GM21786 (cell line): Measurements from ENCODE around the gene C15orf61.
A peak's percentile ranks its signal among the peaks of the same experiment; 100 is the strongest.

Source experiments
- ATAC-seq: cut with Tn5 transposase; IDR thresholded peaks from one replicate; pipeline ENCODE4 v1.9.1; 2021; ENCODE audit not compliant: unreplicated experiment

C15orf61 gene

DNA sequence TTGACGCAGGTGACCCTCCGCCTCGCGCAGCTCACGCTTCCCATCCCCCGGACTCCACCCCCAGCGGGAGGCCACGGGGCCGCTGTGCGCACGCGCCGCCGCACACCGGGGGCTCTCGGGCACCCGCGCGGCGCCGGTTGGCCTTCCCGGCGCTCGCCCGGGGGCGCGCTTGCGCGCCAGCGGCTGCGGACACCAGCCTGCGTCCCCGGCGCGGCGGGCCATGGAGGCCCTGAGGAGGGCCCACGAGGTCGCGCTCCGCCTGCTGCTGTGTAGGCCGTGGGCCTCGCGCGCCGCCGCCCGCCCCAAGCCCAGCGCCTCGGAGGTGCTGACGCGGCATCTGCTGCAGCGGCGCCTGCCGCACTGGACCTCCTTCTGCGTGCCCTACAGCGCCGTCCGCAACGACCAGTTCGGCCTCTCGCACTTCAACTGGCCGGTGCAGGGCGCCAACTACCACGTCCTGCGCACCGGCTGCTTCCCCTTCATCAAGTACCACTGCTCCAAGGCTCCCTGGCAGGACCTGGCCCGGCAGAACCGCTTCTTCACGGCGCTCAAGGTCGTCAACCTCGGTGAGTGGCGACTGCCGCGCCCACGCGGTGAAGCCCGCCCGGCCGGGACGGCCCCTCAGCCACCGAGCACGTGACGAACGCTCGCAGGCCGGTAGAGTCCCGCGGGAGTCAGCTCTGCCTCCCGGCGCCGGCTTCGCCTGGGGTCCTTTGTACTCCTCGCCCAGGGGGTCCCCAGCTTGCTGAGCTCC is at the start of gene C15orf61:
Gene C15orf61 (plus strand): TSS at position 103 of the 754 bp plus-strand sequence. CDS start 118 bp downstream, at position 221.
- peak; percentile 64 for ATAC-seq

DNA sequence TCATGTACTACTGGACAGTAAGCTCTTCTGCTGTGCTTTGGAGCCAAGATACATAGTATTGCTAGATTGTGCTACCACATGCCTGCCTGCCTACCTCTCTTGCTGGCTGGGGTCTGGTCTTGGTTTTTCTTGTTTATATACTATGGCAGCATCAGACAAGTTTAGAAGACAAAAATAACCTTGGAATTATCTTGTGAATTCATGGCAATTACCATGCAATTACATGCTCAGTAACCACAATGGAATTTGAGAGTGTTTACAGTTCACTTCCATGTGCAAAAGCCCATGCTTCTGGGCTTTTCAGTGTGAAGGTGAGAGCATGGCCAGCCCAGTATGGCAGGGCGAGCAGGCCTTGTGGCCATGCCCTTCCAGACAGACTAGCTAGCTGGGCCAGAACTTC is 48.0 kb upstream of the C15orf61 start:
- ATAC-seq: no peak

DNA sequence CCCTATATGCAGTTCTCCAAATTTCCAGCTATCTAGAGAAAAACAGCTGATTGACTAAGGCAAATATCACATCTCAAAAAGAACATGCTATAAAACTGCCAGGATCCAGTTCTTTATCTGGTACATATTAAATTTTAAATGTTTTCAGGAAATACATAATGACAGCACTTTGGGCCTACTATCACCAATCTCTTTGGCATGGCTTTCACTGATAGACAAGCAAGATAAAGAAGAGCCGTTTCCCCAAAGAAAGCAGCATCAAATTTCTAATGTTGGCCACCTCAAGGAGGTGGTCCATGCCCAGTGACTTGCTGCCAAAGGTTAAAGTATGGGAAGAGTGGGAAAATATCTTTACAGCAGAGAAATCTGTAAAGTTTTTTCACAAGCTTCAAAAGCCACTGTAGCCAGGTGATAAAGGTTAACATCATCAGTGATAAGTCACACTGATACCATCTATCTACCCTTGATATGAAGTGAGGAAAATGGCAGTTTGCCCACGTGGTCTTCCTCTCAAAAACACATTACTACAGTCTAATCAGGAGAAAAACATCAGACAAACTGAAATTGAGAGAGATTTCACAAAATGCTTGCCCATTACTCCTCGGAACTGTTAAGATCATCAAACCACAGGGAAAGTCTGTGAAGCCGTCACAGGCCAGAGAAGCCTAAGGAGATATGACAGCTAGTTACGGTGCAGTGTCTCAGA is 46.4 kb upstream of the C15orf61 start:
- ATAC-seq: no peak

DNA sequence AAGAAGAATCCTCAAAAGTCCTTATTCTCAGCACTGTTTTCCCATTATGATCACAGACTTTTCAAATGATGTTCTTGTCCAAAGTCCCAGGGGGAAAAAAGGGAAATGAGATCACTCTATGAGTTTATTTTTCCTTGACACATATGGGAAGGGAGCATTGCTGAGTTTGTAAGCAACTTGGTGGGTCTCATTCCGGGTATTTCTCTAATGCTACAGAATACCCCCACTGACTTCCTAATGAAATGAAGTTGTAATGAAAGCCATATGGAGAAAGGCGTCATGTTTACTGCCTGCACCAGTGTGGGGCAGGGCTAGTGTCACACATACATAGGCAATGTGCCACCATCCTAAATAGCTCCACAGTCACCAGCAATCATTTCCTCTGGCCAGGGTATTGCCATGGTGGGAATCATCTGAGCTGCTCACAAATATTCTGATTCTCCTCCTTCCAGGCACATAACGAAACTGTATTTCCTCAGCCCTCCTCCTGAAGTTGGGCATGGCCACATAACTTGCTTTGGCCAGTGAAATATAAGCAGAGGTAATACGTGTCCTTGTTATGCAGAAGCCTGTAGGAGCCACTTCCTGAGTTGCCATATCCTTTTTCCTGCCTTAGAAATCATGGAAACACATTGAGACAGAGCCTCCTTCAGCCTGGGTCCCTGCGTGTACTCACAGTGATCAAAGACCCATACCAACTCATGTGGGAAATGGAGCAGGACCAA is 41.0 kb upstream of the C15orf61 start:
- ATAC-seq: no peak

DNA sequence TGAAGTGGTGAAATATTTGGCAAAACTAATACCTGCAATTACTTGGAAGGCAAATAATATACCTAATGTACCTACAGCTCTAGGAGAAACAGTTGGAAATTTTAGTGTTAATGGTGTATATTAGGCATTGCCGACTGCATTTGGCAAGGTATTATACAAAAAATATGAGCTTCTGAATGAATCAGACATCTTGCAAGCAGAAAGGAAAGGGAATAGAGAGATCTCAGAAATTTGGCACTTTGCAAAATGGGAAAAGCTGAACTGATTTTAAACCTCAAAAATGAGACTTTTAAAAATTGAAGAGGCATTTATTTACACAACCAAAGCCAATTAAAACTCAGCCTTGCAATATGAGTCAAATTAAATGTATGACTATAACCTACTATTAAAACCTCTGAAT is 40.2 kb upstream of the C15orf61 start:
- ATAC-seq: no peak

DNA sequence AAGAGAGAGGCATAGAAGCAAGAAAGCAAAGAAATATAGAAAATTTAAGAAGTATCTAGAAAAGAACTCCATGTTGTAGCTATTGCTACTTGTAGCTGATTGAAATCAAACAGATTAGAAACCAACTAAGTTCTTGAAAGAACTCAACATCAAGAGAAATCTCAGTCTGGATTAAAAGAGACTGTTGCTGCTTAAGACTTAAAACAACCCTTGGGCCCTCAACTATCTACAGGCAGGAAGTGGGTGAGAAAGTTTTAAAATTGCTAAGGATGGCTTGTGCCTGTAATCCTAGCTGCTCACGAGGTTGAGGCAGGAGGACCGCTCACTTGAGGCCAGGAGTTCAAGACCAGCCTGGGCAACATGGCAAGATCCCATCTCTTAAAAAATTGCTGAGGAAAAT is 39.3 kb upstream of the C15orf61 start:
- no peak for ATAC-seq

- no peak for ATAC-seq
Observed at GRCh38 chr15:67495585-67495984, 25.3 kb upstream of the C15orf61 start.

DNA sequence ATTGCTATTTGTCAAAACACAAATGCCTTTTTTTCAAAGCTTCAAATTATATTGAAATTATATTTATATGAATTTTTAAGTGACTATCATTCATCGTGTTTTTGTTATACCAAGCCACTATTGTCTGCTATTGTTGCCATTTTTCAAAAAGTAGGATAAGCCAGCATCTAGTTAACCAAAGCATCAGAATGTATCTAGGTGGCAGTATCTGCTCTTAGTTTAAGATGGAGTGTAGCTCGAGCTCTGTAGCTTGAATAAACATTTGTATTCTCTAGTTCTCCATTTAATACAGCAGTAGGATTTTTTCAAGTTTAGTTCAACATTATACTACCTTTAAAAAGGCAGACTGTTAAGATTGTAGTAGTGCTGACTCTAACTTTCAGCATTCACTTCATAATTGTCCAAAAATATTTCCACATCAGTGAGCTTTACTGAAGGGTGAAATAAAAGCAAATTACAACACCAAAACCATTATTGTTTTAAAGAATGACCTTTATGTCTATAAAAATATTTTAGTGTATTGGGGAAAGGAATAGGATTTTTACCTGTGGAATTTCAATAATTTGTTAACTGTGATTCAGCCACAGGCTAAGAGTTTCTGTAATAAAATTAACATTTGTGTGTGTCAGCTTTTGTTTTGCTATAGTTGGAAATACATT is 19.6 kb upstream of the C15orf61 start:
- ATAC-seq: no peak

GRCh38 chr15:67501836-67502461 is 19.0 kb upstream of the C15orf61 start:
- no peak for ATAC-seq

GRCh38 chr15:67504056-67504455 is 16.9 kb upstream of the C15orf61 start:
- ATAC-seq: no peak

- ATAC-seq: no peak
Observed at GRCh38 chr15:67504796-67505195, 16.1 kb upstream of the C15orf61 start.

DNA sequence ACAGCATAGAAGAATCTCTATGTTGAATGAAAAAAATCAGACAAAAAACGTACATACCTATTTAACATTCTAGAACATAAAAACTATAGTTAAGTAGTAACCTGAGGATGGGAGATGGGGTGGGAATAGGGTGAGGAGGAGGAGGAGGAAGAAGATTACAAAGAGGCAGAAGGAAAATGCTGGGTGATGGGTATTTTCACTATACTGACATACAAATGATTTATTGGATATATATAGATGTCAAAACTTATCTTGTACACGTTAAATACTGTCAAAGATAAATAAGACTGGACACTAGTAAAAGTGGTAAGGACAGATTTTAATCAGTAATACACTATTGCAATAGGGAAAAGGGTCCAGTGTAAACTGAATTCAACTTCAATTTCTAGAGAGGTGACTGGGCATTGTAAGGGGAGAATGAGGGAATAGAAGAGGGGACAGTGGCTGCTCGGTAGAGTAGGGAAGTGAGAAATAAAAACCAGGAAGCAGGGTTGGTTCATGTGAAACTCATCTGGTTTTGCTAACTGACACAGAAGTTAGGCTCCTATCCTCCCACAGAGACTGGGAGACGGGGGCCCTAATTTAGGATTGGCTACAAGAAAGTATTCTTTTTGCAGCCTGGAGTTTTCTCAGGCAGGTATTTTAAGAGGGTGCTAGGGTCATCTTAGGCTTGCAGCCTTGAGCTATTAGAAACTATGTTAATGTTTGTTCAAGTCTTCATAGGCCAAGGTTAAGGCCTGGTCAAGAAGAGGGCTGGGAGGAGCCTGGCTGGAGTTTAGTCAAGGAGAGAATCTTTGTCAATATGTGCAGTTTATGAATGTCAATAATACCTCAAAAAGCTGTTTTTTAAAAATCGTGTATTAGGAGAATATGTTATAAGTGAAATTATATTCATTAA is 15.0 kb upstream of the C15orf61 start:
- no peak for ATAC-seq

DNA sequence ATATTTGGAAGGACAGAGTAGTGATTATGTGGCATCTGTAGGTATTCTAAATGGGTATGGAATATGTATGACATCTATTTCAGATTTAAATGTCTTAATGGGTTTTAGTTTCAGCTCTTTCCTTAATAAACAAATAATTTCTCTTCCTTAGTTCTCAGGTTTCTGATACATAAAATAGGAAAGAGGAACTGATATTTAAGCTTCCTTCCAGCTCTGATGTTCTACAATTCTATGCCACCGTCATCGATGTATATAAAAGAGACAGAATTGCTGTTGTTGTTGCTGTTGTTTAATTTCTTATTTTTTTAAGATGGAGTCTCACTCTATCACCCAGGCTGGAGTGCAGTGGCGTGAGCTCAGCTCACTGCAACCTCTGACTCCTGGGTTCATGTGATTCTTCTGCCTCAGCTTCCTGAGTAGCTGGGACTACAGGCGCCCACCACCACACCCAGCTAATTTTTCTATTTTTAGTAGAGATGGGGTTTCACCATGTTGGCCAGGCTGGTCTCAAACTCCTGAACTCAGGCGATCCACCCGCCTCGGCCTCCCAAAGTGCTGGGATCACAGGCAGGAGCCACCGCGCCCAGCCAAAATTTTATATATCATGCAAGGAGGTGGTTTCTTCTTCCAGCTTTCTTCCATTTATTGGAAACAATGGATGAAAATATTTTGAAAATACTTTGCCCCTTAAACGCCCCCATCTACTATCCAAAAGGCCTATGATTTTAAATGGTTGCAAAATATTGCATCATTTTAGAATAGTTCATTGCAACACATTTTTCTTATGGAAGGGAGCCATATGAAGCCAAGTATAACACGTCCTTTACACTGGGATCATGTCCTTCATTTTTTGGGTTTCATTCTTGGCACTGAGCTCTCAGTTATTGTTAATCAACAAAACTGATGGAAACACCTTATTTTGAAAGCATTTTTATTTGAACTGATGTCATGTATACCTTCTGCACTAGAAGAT is 13.9 kb upstream of the C15orf61 start:
- ATAC-seq: no peak

- ATAC-seq: no peak
Observed at GRCh38 chr15:67508407-67508806, 12.5 kb upstream of the C15orf61 start.

DNA sequence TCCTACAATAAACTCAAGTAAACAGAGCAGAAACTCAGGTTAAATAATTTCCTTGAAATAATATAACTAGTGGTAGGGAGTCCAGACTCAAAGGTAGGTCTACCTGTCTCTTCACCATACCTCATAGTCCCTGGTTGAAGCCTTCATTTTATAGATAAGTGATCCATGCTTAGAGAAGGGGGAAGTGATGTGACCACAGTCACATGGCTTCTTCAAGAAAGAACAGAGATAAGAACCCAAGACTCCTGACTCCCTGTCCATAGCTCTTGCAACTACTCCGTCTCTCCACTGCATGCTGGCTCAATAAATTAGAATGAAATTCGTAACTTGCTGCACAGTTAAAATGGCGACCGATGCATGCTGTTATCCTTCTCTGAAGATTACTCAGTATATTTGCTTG is 11.0 kb upstream of the C15orf61 start:
- no peak for ATAC-seq

DNA sequence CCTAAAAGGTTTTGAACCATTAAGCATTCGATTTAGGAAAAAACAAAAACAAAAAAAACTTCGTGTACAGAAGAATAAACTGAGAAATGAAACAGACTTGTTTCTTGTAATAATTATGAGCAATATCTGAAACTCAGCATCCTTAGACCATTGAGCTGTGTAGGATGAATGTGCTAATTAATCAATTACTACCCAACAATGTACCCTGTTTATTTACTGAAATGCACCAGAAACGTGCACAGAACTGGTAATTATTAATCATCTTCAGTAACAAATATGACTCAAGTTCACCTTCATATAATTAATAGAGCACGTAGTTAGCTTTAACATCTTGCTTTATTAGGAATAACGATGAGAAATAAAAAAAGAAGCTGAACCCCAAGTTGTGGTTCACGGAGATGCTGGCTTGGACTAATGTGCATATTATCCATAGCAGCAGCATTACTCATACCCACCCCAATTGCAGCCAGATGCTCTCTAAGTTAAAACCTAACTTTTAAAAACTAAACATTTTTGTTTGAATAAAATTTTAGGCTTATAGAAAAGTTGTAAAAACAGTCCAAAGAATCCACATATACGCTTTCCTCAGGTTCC is 10.2 kb upstream of the C15orf61 start:
- ATAC-seq: no peak

GRCh38 chr15:67511606-67512005 is 9.3 kb upstream of the C15orf61 start:
- ATAC-seq: no peak

DNA sequence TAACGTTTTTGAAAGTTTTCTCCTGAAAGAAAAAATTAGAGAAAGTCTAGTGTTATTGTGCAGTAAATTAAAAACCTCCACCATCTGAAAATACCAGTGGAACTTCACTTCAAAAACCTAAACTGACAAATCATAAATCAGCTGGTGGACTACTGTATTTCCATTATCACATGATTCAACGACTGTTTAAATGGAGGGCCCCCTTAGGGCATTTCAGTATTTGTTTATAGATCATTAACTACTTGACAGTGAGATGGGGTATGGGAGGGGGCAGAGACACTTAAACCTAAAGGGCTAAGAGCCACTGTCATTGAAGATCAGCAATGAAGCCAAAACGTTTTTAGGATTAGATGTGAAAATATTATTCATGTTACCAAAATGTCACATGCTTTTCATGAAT is 8.8 kb upstream of the C15orf61 start:
- no peak for ATAC-seq
